Right atrium auricular region (tissue), 2 donors: ENCODE data around the gene KRT25. TPM values are rescaled to one million over a fixed set of nuclear protein-coding genes. Genes with fewer than 3 reads are reported as not detected.

ENCODE experiments used
- DNase-seq: peaks from one replicate; pipeline ENCODE4 v3.0.0-alpha.2; 2019; ENCODE audit warnings: low spot score
- H3K27ac ChIP-seq, 2 donors: fragments of 200-600 bp; sonication (generic); 1 replicate in 1 of 2; 2 replicates in 1 of 2; pipeline ENCODE4 v1.5.1; 2016 to 2019
- H3K27me3 ChIP-seq, 2 donors: fragments of 200-600 bp; sonication (generic); one replicate each; pipeline versions ENCODE4 v1.5.1 to v1.6.0; 2017 to 2019
- H3K36me3 ChIP-seq: fragments of 200-600 bp; sonication (generic); one replicate; pipeline ENCODE4 v1.5.1; 2016
- H3K4me1 ChIP-seq, 2 donors: fragments of 200-600 bp; sonication (generic); one replicate each; pipeline versions ENCODE4 v1.5.1 to v1.6.0; 2017 to 2019
- H3K4me3 ChIP-seq, 2 donors: fragments of 200-600 bp; sonication (generic); 1 replicate in 1 of 2; 2 replicates in 1 of 2; pipeline ENCODE4 v1.5.1; 2017 to 2019; ENCODE audit warnings: mild to moderate bottlenecking in 1 of 2, moderate library complexity in 1 of 2
- H3K9me3 ChIP-seq, 2 donors: fragments of 200-600 bp; sonication (generic); one replicate each; pipeline ENCODE4 v1.5.1; 2019
- total RNA-seq, 2 donors: library from RNA; depleted of rRNA; stranded (reverse); fragments of >200 nt; gene quantifications; one replicate each; pipeline ENCODE4 v1.1.0, GENCODE V29; 2016
- TF ChIP-seq, protein P1 (sequence below), 2 donors: fragments of 200-600 bp; sonication (generic); IDR thresholded peaks; one replicate each; pipeline ENCODE4 v1.5.1; 2019; ENCODE audit warnings: antibody characterized with exemption in 2 of 2

KRT25 gene
- total RNA-seq, 2 donors from 2014 or later = not detected

DNA sequence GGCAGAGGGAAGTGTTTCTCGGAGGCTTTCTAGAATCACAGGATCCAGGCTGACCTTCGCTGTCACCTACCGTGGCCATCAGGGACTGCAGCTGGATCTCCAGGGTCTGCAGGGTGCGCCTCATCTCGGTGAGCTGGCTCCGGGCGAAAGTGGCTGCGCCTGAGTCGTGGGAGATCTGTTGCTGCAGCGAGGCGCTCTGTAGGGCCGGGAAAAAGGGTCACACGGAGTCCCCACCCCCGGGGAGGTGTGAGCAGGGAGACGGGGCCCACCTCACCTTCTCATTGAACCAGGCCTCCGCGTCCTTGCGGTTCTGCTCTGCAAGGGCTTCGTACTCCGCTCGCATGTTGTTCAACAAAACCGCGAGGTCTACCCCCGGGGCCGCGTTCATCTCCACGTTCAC lies 41.7 kb upstream of the KRT25 start:
- Histone ChIP-seq H3K27ac (no peak overlapping the region), H3K4me3 (no peak overlapping the region), H3K36me3 (no peaks in the 10 kb centered on the region), H3K9me3 (no peaks in the 10 kb centered on the region), H3K27me3 (peaks cover 0 to 6% of the 10 kb centered on the region in 2 donors), H3K4me1 (no peaks in the 10 kb centered on the region)
- TF ChIP-seq, protein P1, sequence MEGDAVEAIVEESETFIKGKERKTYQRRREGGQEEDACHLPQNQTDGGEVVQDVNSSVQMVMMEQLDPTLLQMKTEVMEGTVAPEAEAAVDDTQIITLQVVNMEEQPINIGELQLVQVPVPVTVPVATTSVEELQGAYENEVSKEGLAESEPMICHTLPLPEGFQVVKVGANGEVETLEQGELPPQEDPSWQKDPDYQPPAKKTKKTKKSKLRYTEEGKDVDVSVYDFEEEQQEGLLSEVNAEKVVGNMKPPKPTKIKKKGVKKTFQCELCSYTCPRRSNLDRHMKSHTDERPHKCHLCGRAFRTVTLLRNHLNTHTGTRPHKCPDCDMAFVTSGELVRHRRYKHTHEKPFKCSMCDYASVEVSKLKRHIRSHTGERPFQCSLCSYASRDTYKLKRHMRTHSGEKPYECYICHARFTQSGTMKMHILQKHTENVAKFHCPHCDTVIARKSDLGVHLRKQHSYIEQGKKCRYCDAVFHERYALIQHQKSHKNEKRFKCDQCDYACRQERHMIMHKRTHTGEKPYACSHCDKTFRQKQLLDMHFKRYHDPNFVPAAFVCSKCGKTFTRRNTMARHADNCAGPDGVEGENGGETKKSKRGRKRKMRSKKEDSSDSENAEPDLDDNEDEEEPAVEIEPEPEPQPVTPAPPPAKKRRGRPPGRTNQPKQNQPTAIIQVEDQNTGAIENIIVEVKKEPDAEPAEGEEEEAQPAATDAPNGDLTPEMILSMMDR (IDR thresholded peaks at IDR 0.05) = no peak
- DNase-seq = no peak

DNA sequence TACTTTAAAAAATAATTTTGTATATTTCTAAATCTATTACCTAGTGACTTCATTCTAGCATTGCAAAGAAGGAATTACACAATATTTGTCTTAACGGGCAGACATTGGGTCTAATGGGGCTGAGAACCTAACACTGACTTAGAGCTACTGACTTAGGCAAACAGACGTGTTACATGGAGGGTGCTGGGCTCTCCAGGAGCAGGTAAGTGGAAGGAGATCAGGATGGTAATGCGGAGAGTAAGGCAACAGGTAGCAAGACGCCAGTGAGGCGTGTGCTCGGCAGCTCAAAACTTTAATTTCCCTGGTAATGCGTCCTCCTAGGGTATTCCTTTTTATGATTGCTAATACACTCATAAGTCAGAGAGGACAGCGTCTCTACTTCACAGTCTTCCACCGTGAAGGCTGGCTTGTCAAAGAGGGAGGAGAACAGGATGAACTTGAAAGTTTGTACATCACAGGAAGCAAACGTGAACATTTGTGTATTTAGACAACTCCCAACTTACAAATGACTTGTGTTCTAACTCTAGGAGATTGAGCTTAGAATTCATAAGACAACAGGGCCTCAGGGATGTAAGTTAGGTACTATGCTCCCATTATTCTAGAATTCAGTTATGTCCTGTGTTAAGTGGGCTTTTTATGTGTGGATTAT lies 40.0 kb upstream of the KRT25 start:
- Histone ChIP-seq H3K9me3 (no peaks in the 10 kb centered on the region), H3K27me3 (peaks cover 0 to 6% of the 10 kb centered on the region in 2 donors), H3K27ac (no peak overlapping the region), H3K36me3 (no peaks in the 10 kb centered on the region), H3K4me1 (no peaks in the 10 kb centered on the region), H3K4me3 (no peak overlapping the region)
- TF ChIP-seq, protein P1 (IDR thresholded peaks at IDR 0.05) = no peak
- no peak for DNase-seq

DNA sequence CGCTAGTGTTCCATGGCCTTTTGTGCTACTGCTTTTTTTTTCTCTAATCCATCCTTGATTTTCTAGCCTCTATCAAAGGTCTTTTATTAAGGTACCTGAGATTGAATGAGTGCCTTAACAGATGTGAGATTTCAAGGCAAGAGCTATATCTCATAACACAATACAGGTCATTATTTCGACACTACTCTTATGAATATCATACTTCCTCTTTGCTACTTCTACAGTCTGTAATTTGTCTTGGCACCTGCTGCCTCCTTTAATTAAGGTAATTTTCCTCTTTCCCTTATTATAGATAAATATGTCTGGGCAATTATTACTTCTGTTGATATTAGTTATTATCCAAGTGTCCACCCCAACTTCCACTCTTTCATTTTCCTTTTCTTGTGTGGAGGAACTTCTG lies 39.3 kb upstream of the KRT25 start:
- Histone ChIP-seq H3K4me1 (no peaks in the 10 kb centered on the region), H3K27ac (no peak overlapping the region), H3K4me3 (no peak overlapping the region), H3K27me3 (peaks cover 0 to 3% of the 10 kb centered on the region in 2 donors), H3K9me3 (no peaks in the 10 kb centered on the region), H3K36me3 (no peaks in the 10 kb centered on the region)
- no peak for DNase-seq
- TF ChIP-seq, protein P1 (IDR thresholded peaks at IDR 0.05) = no peak

DNA sequence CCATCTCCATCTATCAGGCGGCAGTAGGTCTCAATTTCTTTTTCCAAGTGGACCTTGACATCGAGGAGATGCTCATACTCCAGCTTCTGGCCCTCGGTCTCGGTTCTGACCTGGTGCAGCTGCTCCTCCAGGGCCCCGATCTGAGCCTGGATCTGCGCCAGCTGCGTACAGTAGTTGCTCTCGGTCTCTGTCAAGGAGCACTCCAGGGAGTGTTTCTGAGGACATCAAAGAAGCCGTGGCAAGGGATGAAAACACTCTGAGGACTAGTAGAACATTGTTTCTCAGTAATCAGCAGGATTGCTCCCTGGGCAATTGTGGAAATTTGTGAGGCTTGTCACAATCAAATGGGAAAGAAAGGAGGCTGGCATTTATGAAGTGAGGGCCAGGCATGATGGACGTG lies 38.7 kb upstream of the KRT25 start:
- no peak overlapping the region for H3K4me3 ChIP-seq
- H3K27ac ChIP-seq = no peak overlapping the region
- no peaks in the 10 kb centered on the region for H3K36me3 ChIP-seq
- H3K9me3 ChIP-seq = no peaks in the 10 kb centered on the region
- TF ChIP-seq, protein P1 (IDR thresholded peaks at IDR 0.05) = no peak
- no peak for DNase-seq
- no peaks in the 10 kb centered on the region for H3K4me1 ChIP-seq
- peaks cover 0 to 3% of the 10 kb centered on the region in 2 donors for H3K27me3 ChIP-seq

DNA sequence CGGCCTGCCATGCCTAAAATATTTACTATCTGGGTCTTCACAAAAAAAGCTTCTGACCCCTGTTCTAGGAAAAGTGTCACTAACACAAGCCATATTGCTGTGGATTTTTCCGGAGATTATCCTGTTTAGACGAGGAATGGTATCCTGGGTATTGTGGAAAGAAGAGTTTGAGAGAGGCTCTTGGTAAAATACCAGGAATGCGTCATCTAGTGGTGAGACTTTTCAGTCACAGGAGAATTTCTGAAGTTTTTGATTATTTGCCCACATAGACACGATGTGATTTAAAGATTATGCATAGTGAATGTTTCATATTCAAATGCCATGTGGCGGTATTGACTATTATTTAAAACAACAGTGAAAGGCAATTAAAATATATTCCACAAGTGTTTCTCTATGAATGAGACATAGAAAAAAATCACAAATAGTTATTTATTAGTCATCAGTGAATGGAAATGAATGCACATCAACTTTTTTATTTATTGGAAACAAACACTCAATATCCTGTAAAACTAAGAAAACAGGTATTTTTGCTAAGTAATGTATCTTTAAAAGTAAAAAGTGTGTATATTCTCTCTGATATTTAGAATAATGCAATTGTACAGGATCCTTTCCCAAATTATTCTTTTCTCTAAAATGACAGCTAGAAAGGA lies 36.8 kb upstream of the KRT25 start:
- no peak overlapping the region for H3K27ac ChIP-seq
- peaks cover 0 to 3% of the 10 kb centered on the region in 2 donors for H3K27me3 ChIP-seq
- DNase-seq = no peak
- no peaks in the 10 kb centered on the region for H3K9me3 ChIP-seq
- H3K36me3 ChIP-seq = no peaks in the 10 kb centered on the region
- TF ChIP-seq, protein P1 (IDR thresholded peaks at IDR 0.05) = peak; percentile 40 to 64
- no peak overlapping the region for H3K4me3 ChIP-seq
- no peaks in the 10 kb centered on the region for H3K4me1 ChIP-seq
